ENCODE data around the gene PATZ1.

PATZ1 gene

DNA sequence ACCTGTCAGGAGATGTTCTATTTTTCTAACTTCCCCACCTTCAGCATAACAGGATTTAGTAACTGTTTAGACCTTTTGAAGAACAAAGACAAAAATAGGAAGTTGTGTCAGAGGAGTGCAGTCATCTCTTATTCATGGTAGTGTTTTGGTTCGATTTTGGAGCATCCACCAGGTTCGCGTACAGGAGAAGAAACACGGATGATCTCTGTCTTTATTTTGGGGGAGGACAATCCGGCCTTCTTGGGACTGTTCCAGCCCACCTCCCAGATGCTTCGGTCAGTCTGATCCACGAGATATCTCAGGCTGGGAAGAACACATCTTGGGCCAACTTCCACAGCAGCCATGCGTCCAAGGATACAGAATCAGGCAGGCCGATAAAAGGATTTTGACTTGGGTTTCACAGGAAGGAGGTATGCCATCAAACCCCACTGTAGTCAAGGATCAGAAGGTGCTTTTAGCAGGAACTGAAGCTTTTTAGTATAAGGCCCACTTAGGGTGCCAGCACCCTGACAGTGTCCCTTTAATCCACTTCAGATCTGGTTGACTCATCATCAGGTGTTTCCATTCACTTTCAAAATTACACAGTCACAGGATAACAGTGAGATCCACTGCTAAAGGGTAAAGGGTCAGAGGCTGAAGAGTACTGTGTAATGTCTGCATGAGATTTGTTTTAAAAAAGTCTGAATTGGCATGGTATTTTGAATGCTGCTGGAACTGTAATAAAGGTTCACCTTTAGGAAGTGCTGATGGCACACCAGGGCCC, 16.5 kb downstream of the PATZ1 start:
- no peak for DNase-seq (ENCODE audit: low read depth)
- H3K4me3 ChIP-seq (ENCODE audit: control insufficient read depth, low read depth, low read length) = no peak overlapping the region
- TF ChIP-seq, protein P1, sequence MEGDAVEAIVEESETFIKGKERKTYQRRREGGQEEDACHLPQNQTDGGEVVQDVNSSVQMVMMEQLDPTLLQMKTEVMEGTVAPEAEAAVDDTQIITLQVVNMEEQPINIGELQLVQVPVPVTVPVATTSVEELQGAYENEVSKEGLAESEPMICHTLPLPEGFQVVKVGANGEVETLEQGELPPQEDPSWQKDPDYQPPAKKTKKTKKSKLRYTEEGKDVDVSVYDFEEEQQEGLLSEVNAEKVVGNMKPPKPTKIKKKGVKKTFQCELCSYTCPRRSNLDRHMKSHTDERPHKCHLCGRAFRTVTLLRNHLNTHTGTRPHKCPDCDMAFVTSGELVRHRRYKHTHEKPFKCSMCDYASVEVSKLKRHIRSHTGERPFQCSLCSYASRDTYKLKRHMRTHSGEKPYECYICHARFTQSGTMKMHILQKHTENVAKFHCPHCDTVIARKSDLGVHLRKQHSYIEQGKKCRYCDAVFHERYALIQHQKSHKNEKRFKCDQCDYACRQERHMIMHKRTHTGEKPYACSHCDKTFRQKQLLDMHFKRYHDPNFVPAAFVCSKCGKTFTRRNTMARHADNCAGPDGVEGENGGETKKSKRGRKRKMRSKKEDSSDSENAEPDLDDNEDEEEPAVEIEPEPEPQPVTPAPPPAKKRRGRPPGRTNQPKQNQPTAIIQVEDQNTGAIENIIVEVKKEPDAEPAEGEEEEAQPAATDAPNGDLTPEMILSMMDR (IDR thresholded peaks at IDR 0.05; ENCODE audit: control insufficient read depth, insufficient read depth, low read depth, low read length, missing control alignments) = no peak

DNA sequence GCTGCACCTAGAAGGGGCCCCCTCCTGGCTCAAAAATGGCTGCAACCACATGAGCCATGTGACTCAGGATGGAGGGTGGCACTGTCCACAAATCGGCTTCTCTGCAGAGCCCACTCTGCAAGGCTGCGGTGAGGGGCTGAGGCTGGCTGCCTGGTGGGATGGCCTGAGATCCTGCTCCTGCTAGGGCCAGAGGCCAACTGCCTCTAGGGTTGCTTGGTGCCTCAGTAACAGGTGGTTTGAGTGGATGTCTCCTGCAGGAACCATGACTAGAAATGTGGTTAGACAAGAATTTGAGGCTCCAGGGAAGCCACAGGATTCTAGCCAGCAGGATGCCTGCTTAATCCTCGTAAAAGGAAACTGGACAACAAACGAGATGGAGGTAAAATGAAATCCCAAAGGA, 17.1 kb downstream of the PATZ1 start:
- no peak overlapping the region for H3K4me3 ChIP-seq (ENCODE audit: control insufficient read depth, low read depth, low read length)
- TF ChIP-seq, protein P1 (IDR thresholded peaks at IDR 0.05; ENCODE audit: control insufficient read depth, insufficient read depth, low read depth, low read length, missing control alignments) = no peak
- no peak for DNase-seq (ENCODE audit: low read depth)

DNA sequence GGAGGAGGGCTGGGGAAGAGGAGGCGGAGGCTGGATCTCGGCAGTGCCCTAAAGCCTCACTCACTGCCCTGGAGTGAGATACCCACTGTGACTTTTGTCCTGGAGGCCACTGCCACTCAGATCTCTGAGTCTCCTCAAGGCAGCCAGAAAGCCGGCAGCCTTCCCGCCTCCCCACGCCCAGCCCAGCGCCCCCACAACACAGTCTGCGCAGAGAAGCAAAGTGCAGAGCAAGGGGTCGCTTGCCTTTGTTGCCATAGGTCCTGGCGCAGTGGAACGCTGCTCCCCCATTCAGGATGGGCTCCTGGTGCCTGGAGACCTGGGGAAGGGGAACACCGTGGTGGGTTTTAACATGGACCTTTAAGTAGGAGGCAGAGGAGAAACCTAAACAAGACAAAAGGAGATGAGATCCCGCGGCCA, 17.6 kb downstream of the PATZ1 start:
- DNase-seq (ENCODE audit: low read depth) = no peak
- TF ChIP-seq, protein P1 (IDR thresholded peaks at IDR 0.05; ENCODE audit: control insufficient read depth, insufficient read depth, low read depth, low read length, missing control alignments) = no peak
- no peak overlapping the region for H3K4me3 ChIP-seq (ENCODE audit: control insufficient read depth, low read depth, low read length)

DNA sequence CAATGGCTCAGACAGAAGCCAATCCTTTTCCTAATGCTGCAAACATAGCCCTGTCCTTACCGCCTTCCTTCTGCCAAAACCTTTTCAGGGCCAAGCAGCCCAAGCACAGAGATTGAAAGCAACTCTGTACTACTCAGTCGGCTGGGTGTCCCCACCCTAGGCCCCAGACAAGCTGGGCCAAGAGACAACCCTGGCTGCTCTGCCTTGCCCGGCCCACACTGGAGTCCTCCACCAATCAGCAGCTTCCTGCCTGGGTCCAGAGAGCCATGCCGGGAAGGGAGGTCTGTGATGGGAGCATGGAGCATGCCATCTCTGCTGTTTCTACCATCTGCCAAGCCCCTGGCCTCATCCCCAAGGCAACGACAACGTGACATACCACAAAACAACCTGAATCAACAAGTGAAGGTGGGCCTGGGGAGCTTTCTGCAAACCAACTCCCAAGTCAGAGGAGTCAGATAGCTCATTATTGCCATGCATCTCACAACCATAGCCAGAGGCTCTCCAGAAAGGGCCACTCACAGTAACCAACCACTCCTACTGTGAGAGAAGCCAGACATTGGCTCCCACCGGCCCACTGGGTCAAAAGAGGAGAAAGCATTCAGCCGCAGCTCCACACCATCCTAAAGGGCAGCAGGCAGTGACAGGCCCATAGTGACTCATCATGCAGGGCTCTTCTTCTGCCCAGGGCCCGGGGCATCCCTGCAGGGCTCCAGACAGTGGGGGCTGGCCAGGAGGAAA, 18.2 kb downstream of the PATZ1 start:
- H3K4me3 ChIP-seq (ENCODE audit: control insufficient read depth, low read depth, low read length) = no peak overlapping the region
- DNase-seq (ENCODE audit: low read depth) = no peak
- TF ChIP-seq, protein P1 (IDR thresholded peaks at IDR 0.05; ENCODE audit: control insufficient read depth, insufficient read depth, low read depth, low read length, missing control alignments) = no peak

DNA sequence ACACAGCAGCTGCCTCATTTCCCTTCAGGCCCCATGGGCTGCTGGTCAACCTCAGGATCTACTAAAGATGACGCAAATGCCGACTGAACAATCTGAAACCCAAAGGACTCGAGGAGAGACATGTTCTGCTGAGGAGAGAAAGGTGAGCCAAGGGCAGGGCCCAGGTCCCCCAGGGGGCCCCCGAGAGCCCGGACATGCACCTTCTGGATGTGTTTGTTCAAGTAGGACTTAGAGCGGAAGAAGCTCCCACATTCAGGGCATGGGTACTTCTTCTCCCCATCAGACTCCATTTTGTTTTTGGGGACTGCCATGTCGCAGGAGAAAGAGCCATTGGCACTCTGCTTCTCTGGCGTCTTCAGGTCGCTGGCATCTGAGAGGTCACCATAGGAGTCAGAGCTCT, 19.3 kb downstream of the PATZ1 start:
- DNase-seq (ENCODE audit: low read depth) = no peak
- no peak overlapping the region for H3K4me3 ChIP-seq (ENCODE audit: control insufficient read depth, low read depth, low read length)
- TF ChIP-seq, protein P1 (IDR thresholded peaks at IDR 0.05; ENCODE audit: control insufficient read depth, insufficient read depth, low read depth, low read length, missing control alignments) = no peak

DNA sequence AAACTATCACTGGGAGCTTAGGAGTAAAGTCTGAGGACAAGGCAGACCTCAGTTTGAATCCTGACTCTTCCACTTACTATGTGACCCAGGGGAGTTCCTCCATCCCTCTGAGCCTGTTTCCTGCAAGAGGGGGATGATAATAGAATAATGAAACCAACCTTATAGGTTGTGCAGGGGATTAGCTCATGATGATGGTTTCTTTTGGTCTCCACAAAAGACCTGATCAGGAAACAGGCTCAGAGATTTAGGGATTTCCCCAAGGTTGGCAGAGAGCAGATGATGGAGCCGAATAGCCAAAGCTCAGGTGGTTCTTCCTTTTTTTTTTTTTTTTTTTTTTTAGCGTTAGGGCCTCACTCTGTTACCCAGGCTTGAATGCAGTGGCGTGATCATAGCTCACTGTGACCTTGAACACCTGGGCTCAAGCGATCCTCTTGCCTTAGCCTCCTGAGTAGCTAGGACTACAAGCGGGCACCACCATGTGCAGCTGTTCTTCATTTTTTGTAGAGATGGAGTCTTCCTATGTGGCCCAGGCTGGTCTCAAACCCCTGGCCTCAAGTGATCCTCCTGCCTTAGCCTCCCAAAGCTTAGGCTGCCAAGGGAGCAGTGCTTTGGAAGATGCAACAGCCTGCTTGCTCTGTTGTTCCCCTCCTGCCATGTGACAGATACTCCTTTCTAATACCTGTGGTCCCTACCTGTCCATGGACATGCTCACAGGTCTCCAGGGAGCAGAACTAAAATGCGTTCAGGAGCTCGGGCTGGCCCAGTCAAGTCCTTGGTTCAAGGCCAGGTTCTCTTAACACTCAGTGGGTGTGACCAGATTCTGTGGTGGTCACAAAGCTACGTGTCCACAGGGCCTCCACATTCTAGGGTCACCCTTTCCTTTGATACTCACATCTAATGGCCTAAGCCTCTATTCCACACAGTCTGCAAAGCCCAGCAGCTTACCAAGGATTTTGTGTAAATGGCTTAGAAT, 22.3 kb downstream of the PATZ1 start:
- TF ChIP-seq, protein P1 (IDR thresholded peaks at IDR 0.05; ENCODE audit: control insufficient read depth, insufficient read depth, low read depth, low read length, missing control alignments) = no peak
- no peak overlapping the region for H3K4me3 ChIP-seq (ENCODE audit: control insufficient read depth, low read depth, low read length)
- DNase-seq (ENCODE audit: low read depth) = no peak
